ENCODE measurements around the gene TLN1. TPM values are rescaled to one million over a fixed set of nuclear protein-coding genes. Genes with fewer than 3 reads are reported as not detected.

Gene TLN1
- total RNA-seq, 2 donors from 2014 or later, result 177 to 196 TPM

- TF ChIP-seq, protein P1, sequence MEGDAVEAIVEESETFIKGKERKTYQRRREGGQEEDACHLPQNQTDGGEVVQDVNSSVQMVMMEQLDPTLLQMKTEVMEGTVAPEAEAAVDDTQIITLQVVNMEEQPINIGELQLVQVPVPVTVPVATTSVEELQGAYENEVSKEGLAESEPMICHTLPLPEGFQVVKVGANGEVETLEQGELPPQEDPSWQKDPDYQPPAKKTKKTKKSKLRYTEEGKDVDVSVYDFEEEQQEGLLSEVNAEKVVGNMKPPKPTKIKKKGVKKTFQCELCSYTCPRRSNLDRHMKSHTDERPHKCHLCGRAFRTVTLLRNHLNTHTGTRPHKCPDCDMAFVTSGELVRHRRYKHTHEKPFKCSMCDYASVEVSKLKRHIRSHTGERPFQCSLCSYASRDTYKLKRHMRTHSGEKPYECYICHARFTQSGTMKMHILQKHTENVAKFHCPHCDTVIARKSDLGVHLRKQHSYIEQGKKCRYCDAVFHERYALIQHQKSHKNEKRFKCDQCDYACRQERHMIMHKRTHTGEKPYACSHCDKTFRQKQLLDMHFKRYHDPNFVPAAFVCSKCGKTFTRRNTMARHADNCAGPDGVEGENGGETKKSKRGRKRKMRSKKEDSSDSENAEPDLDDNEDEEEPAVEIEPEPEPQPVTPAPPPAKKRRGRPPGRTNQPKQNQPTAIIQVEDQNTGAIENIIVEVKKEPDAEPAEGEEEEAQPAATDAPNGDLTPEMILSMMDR (IDR thresholded peaks at IDR 0.05), result no peak
- intact Hi-C loops (cut with DNase I), result no loop called here
- no peaks in the 10 kb centered on the region for H3K36me3 ChIP-seq
- H3K27ac ChIP-seq, result peak overlapping the region; percentile 42
- no peaks in the 10 kb centered on the region for H3K9me3 ChIP-seq
- H3K4me3 ChIP-seq, result peak overlapping the region; percentile 49
- H3K27me3 ChIP-seq, result no peaks in the 10 kb centered on the region
- H3K9ac ChIP-seq (ENCODE audit: low read depth in 2 of 2, low read length in 2 of 2), result peak overlapping the region; percentile 80 to 81
- peaks cover 15% of the 10 kb centered on the region for H3K4me1 ChIP-seq
- DNase-seq, result no peak
These were observed 66.5 kb downstream of the TLN1 start for GRCh38 chr9:35665471-35665818.

DNA sequence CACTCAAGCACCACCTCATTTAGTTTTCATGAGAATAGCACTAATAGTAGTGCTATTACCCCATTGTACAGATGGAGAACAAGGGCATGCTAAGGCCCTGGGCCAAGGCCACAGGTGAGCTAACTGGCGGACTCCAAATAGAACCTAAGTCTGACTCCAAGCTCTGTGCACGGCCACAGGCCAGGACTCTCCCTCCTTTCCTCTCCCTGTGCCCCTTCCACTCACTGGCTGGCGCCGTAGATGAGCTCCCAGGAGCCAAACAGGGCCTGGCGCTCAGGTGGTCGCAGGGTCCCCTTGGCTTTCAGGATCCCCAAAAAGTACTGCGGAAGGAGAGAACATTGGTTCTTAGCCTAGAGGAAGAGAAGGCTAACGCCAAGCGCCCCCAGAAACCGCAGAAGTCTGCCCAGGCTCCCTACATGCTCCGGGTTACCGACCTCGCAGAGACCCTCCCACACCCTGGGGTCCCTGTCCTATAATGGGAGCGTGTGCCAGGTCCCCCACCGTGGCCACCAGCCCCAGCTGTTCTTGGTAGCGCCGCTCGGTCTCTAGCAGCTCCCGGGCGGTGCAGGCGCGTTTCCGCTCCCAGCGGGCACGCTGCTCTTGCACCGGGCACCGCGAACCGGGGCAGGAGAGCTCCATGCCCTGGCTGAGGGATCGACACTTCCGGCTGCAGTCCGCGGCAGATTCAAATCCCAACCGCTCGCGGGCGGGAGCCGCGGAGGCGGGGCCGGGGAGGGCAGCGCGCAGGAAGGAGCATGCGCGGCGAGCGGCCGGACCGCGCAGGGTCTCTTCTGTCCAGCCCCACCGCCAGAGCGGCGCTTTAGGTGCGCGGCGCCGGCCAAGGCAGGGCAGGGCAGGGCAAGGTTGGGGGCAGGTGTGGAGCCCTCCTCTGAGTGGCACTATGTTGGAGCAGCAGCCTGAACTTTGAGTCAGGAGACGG, 67.2 kb downstream of the TLN1 start, which contains the start of gene ARHGEF39:
Gene ARHGEF39 (minus strand): TSS at position 665 of the 940 bp plus-strand sequence. CDS start 26 bp downstream, at position 639.
- peak within 1 kb of the TSS; percentile 80 to 81 for H3K9ac ChIP-seq (ENCODE audit: low read depth in 2 of 2, low read length in 2 of 2)
- peak within 1 kb of the TSS; percentile 42 for H3K27ac ChIP-seq
- no peaks in the 10 kb centered on the region for H3K36me3 ChIP-seq
- no peaks in the 10 kb centered on the region for H3K27me3 ChIP-seq
- no peaks in the 10 kb centered on the region for H3K9me3 ChIP-seq
- TF ChIP-seq, protein P1 (IDR thresholded peaks at IDR 0.05), result no peak
- intact Hi-C loops (cut with DNase I), result loop anchor here (5.0 kb wide), 1 partner anchor 68 kb away; the partner anchor contains the start of genes CREB3 and TLN1
- peak; percentile 91 for DNase-seq
- peak within 1 kb of the TSS; percentile 49 for H3K4me3 ChIP-seq
- H3K4me1 ChIP-seq, result peaks cover 17% of the 10 kb centered on the region

DNA sequence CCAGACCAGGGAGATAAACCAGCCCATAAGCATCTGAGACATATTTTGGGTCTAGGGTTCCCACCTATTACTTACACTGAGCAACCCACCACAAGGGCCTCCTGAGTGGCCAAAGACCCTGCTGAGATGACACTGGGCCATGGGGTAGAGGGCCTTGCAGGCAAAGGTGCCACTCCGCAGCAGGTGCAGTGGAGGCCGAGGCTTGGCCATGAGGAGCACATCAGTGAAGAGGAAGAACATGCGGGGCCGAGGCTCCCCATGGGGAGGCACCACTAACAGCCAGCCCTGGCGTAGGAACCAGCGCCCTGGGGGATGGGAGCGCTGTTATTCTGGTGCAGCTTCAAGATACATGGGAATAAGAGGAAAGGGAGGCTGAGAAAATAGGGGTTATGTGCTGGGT, 69.6 kb downstream of the TLN1 start:
- no peaks in the 10 kb centered on the region for H3K9me3 ChIP-seq
- H3K27me3 ChIP-seq, result no peaks in the 10 kb centered on the region
- intact Hi-C loops (cut with DNase I), result loop anchor here (5.0 kb wide), 1 partner anchor 70 kb away; the partner anchor contains the start of genes CREB3 and TLN1
- H3K9ac ChIP-seq (ENCODE audit: low read depth in 2 of 2, low read length in 2 of 2), result no peak overlapping the region
- peak overlapping the region; percentile 81 for H3K27ac ChIP-seq
- no peak for DNase-seq
- H3K36me3 ChIP-seq, result no peaks in the 10 kb centered on the region
- H3K4me3 ChIP-seq, result no peak overlapping the region
- TF ChIP-seq, protein P1 (IDR thresholded peaks at IDR 0.05), result no peak
- peaks cover 24% of the 10 kb centered on the region for H3K4me1 ChIP-seq

DNA sequence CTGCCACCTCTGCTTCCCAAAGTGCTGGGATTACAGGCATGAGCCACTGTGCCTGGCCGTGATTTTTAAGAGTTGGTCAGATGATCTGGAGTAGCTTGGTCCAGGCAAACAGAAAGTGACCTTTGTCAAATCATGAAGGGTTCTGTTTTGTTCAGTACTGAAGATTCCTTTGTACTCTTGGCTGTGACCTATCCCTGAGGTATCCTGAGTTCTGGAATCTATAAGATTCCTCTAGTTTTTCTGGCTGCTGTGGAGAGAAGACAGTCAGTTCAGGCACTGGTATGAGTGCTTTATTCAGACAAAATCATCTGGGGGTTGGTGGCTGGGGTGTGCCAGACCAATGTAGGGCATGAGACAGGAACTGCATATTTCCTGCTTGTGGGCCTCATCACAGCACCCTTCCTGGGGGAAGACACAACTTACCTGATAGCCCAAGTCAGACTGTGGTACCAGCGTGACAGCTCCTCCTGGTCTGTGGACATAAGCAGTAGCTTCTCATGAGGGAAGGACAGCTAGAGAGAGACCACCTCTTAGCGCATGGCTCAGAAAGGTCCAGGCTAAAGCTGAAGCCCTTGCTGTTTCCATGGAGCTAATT, 70.1 kb downstream of the TLN1 start:
- Histone ChIP-seq H3K4me1 (peaks cover 24% of the 10 kb centered on the region), H3K4me3 (no peak overlapping the region), H3K9ac (ENCODE audit: low read depth in 2 of 2, low read length in 2 of 2) (peak overlapping the region in 1 of 2 donors; percentile 13), H3K27me3 (no peaks in the 10 kb centered on the region), H3K9me3 (no peaks in the 10 kb centered on the region), H3K36me3 (no peaks in the 10 kb centered on the region), H3K27ac (peak overlapping the region; percentile 81)
- intact Hi-C loops (cut with DNase I), result loop anchor here (5.0 kb wide), 1 partner anchor 70 kb away; the partner anchor contains the start of genes CREB3 and TLN1
- TF ChIP-seq, protein P1 (IDR thresholded peaks at IDR 0.05), result no peak
- DNase-seq, result no peak

DNA sequence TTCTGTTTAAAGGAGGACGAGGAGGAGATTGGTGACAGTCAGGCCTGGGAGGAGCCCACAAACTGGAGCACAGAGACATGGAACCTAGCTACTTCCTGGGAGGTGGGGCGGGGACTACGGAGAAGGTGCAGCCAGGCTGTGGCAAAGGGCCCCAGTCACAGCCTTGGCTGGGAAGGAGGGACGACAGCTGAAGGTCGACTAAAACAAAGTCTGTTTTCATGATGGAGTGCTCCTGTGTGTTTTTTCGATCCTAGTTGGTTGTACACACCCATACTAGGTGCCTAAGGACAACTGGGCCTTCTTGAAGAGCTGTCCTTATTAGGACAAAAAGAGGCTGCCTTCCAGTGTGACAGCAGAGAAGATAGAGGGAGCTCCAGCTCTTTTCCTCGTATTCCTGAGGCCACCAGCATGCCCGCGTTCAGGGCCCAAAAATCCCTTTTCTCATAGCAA, 71.0 kb downstream of the TLN1 start:
- intact Hi-C loops (cut with DNase I), result loop anchor here (5.0 kb wide), 1 partner anchor 71 kb away; the partner anchor contains the start of genes CREB3 and TLN1
- Histone ChIP-seq H3K4me3 (no peak overlapping the region), H3K9me3 (no peaks in the 10 kb centered on the region), H3K27me3 (no peaks in the 10 kb centered on the region), H3K36me3 (no peaks in the 10 kb centered on the region), H3K4me1 (peaks cover 24% of the 10 kb centered on the region), H3K9ac (ENCODE audit: low read depth in 2 of 2, low read length in 2 of 2) (peak overlapping the region; percentile 33 to 64), H3K27ac (peak overlapping the region; percentile 81)
- DNase-seq, result peak; percentile 65
- TF ChIP-seq, protein P1 (IDR thresholded peaks at IDR 0.05), result peak; percentile 49

Measured in colonic mucosa (tissue), 4 donors.